ENCODE measurements around the gene SATB1. TPM values are rescaled to one million over a fixed set of nuclear protein-coding genes. Genes with fewer than 3 reads are reported as not detected.

Gene SATB1
- polyA plus RNA-seq, 2 of the 4 experiments (the other 2 are of a cell fraction), result 0.05 TPM; not detected in 1

GRCh38 chr3:18385706-18386105 lies 39.4 kb downstream of the SATB1 start:
- ChIA-PET CTCF (interaction anchor here (0.7 to 3.0 kb wide), 3 partner anchors 14 to 544 kb away, joined by 3 to 16 read pairs (median 4); no protein-coding TSS in a partner anchor), POLR2A (no interaction called here)
- H3K4me2 ChIP-seq, result no peak overlapping the region
- no peak for FAIRE-seq
- H3K27ac ChIP-seq, result no peak overlapping the region
- no peak overlapping the region for H3K4me3 ChIP-seq
- no peaks in the 10 kb centered on the region for H3K4me1 ChIP-seq
- TF ChIP-seq NR3C1 (IDR thresholded peaks at IDR 0.05) (no peak), RNF2 (IDR thresholded peaks at IDR 0.05; ENCODE audit: borderline replicate concordance, low read depth) (no peak), CBX8 (IDR thresholded peaks at IDR 0.05) (no peak), CEBPB (IDR thresholded peaks at IDR 0.05) (no peak), NFE2L2 (conservative IDR thresholded peaks at IDR 0.05; ENCODE audit: low read length) (no peak), ATOH8 (CRISPR knock-in tag; IDR thresholded peaks at IDR 0.05; ENCODE audit: low read depth) (no peak), ZFP36 (IDR thresholded peaks at IDR 0.05; ENCODE audit: borderline replicate concordance, partially characterized antibody) (no peak), MAFK (IDR thresholded peaks at IDR 0.05; ENCODE audit: partially characterized antibody) (no peak), MYC (IDR thresholded peaks at IDR 0.05; ENCODE audit: borderline replicate concordance, low read length) (no peak), TP53 (CRISPR knock-in tag; IDR thresholded peaks at IDR 0.05) (no peak), EHF (CRISPR knock-in tag; IDR thresholded peaks at IDR 0.05) (no peak), FOXS1 (CRISPR knock-in tag; IDR thresholded peaks at IDR 0.05) (no peak), MAZ (IDR thresholded peaks at IDR 0.05; ENCODE audit: borderline replicate concordance, low read depth, low read length) (no peak), HEYL (CRISPR knock-in tag; IDR thresholded peaks at IDR 0.05) (no peak), BHLHE40 (IDR thresholded peaks at IDR 0.05; ENCODE audit: low read depth, low read length) (no peak), EP300 (IDR thresholded peaks at IDR 0.05) (no peak), POLR2AphosphoS2 (conservative IDR thresholded peaks at IDR 0.05; ENCODE audit: low read length) (no peak), NPAS2 (CRISPR knock-in tag; IDR thresholded peaks at IDR 0.05; ENCODE audit: borderline replicate concordance) (no peak)
- TF ChIP-seq, protein P1, sequence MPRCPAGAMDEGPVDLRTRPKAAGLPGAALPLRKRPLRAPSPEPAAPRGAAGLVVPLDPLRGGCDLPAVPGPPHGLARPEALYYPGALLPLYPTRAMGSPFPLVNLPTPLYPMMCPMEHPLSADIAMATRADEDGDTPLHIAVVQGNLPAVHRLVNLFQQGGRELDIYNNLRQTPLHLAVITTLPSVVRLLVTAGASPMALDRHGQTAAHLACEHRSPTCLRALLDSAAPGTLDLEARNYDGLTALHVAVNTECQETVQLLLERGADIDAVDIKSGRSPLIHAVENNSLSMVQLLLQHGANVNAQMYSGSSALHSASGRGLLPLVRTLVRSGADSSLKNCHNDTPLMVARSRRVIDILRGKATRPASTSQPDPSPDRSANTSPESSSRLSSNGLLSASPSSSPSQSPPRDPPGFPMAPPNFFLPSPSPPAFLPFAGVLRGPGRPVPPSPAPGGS (IDR thresholded peaks at IDR 0.05), result no peak
- 41% methylated on average over 4 of the region's 4 CpGs for WGBS (ENCODE audit: missing lambda C conversion rate)
- no peaks in the 10 kb centered on the region for H3K9me3 ChIP-seq
- DNase-seq (ENCODE audit: low read depth in 1 of 2, low spot score in 1 of 2), result no peak
- no peak for ATAC-seq

DNA sequence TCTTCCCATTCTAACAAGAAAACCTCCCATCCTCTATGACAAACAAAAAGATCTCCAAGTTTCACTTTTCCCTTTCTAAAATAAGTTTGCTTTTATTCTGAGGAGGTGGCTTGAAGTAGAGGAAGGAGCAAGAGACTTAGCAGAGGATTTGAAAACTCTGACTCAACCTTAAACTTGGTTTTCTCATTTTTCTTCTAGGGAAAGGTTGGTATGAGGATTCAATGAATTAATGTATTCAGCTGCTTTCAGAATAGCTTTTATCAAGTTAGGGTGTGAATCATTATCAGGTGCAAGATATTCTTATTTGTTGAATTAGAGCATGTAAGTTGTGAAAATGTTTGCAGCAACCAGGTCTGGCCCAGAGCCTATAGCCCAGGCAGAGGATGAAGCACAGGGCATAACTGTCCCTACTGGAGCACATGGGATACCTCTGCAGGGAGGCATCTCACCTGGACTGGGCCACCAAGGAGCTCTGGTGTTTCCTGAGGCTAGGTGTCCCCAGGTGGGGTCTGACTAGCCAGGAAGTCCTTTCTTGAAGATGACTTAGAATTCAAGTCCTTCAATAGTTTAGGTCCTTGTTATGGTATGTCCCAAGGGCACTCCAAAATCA lies 42.3 kb downstream of the SATB1 start:
- no peak for FAIRE-seq
- H3K27ac ChIP-seq, result no peak overlapping the region
- no peak overlapping the region for H3K4me2 ChIP-seq
- H3K4me3 ChIP-seq, result no peak overlapping the region
- no peaks in the 10 kb centered on the region for H3K9me3 ChIP-seq
- H3K4me1 ChIP-seq, result no peaks in the 10 kb centered on the region
- POLR2A ChIA-PET, result no interaction called here
- CTCF ChIA-PET, result interaction anchor here (1.4 kb wide), 1 partner anchor 489 kb away, joined by 3 read pairs; no protein-coding TSS in a partner anchor
- no peak for ATAC-seq
- DNase-seq (ENCODE audit: low read depth in 1 of 2, low spot score in 1 of 2), result no peak
- TF ChIP-seq, protein P2, sequence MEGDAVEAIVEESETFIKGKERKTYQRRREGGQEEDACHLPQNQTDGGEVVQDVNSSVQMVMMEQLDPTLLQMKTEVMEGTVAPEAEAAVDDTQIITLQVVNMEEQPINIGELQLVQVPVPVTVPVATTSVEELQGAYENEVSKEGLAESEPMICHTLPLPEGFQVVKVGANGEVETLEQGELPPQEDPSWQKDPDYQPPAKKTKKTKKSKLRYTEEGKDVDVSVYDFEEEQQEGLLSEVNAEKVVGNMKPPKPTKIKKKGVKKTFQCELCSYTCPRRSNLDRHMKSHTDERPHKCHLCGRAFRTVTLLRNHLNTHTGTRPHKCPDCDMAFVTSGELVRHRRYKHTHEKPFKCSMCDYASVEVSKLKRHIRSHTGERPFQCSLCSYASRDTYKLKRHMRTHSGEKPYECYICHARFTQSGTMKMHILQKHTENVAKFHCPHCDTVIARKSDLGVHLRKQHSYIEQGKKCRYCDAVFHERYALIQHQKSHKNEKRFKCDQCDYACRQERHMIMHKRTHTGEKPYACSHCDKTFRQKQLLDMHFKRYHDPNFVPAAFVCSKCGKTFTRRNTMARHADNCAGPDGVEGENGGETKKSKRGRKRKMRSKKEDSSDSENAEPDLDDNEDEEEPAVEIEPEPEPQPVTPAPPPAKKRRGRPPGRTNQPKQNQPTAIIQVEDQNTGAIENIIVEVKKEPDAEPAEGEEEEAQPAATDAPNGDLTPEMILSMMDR (IDR thresholded peaks at IDR 0.05), result no peak
- TF ChIP-seq NFE2L2 (conservative IDR thresholded peaks at IDR 0.05; ENCODE audit: low read length), result no peak
- TF ChIP-seq HEYL (CRISPR knock-in tag; IDR thresholded peaks at IDR 0.05), result no peak
- TF ChIP-seq BHLHE40 (IDR thresholded peaks at IDR 0.05; ENCODE audit: low read depth, low read length), result no peak
- no peak for TF ChIP-seq EP300 (IDR thresholded peaks at IDR 0.05)
- no peak for TF ChIP-seq REST (IDR thresholded peaks at IDR 0.05)
- TF ChIP-seq NR3C1 (IDR thresholded peaks at IDR 0.05), result no peak
- no peak for TF ChIP-seq ATOH8 (CRISPR knock-in tag; IDR thresholded peaks at IDR 0.05; ENCODE audit: low read depth)
- no peak for TF ChIP-seq CHD4 (IDR thresholded peaks at IDR 0.05; ENCODE audit: borderline replicate concordance)
- no peak for TF ChIP-seq USF2 (IDR thresholded peaks at IDR 0.05)
- TF ChIP-seq PHF8 (IDR thresholded peaks at IDR 0.05; ENCODE audit: borderline replicate concordance, low read depth), result no peak
- no peak for TF ChIP-seq ZNF302 (CRISPR knock-in tag; IDR thresholded peaks at IDR 0.05)
- TF ChIP-seq FOSL2 (IDR thresholded peaks at IDR 0.05), result no peak
- no peak for TF ChIP-seq FOSL2 (CRISPR knock-in tag; IDR thresholded peaks at IDR 0.05)
- no peak for TF ChIP-seq ZFP36 (IDR thresholded peaks at IDR 0.05; ENCODE audit: borderline replicate concordance, partially characterized antibody)
- TF ChIP-seq TP53 (CRISPR knock-in tag; IDR thresholded peaks at IDR 0.05), result no peak
- no peak for TF ChIP-seq GATA3 (IDR thresholded peaks at IDR 0.05; ENCODE audit: borderline replicate concordance)
